HepG2 (cell line): Measurements from ENCODE around the gene COL27A1. TPM values are rescaled to one million over a fixed set of nuclear protein-coding genes. Genes with fewer than 3 reads are reported as not detected.
A peak's percentile ranks its signal among the peaks of the same experiment; 100 is the strongest.

ENCODE experiments used
- AFF4 ChIP-seq: sonication (generic); formaldehyde crosslinking; IDR thresholded peaks from 2 replicates; pipeline ENCODE4 v1.4.0; 2020; ENCODE audit warnings: missing genetic modification reagents
- ATF4 ChIP-seq, 2 experiments: fragments of 450-650 bp in 1 of 2; sonication (generic) in 1 of 2; formaldehyde crosslinking; IDR thresholded peaks; 2 replicates each; pipeline versions ENCODE4 v1.5.0 to v1.8.0; 2020 to 2022; ENCODE audit warnings: mild to moderate bottlenecking in 1 of 2, missing genetic modification reagents in 1 of 2
- CREB1 ChIP-seq, 2 experiments: fragments of 450-650 bp in 1 of 2; IDR thresholded peaks; 2 replicates each; pipeline ENCODE4 v1.6.1; 2016 to 2017; ENCODE audit warnings: control low read depth in 1 of 2, mild to moderate bottlenecking in 1 of 2, missing compliant biosample characterization in 1 of 2, missing genetic modification characterization in 1 of 2
- FOSL1 ChIP-seq: sonication (generic); formaldehyde crosslinking; IDR thresholded peaks from 2 replicates; pipeline ENCODE4 v1.9.0; 2021; ENCODE audit warnings: missing genetic modification reagents, borderline replicate concordance
- FOXA3 ChIP-seq: IDR thresholded peaks from 2 replicates; pipeline ENCODE4 v1.6.1; 2016; ENCODE audit warnings: missing genetic modification reagents, missing compliant biosample characterization
- HNRNPH1 ChIP-seq: fragments of 200-400 bp; formaldehyde crosslinking; optimal IDR thresholded peaks from 2 replicates; pipeline ENCODE3; 2017; ENCODE audit warnings: mild to moderate bottlenecking, low read depth, low read length
- NFKB2 ChIP-seq: sonication (generic); formaldehyde crosslinking; IDR thresholded peaks from 2 replicates; pipeline ENCODE4 v1.4.0; 2020; ENCODE audit warnings: missing genetic modification reagents, borderline replicate concordance
- POLR2G ChIP-seq: fragments of 200-400 bp; formaldehyde crosslinking; IDR thresholded peaks from 2 replicates; pipeline ENCODE4 v1.6.1; 2018; ENCODE audit warnings: mild to moderate bottlenecking, low read depth, low read length, moderate library complexity
- TAF15 ChIP-seq: fragments of 200-400 bp; formaldehyde crosslinking; IDR thresholded peaks from one replicate; pipeline ENCODE4 v1.6.1; 2018; ENCODE audit warnings: mild to moderate bottlenecking, low read depth, low read length; ENCODE audit not compliant: poor library complexity, severe bottlenecking
- TRIM22 ChIP-seq: fragments of 450-650 bp; IDR thresholded peaks from 2 replicates; pipeline ENCODE4 v1.6.1; 2017
- ZBTB1 ChIP-seq: sonication (generic); formaldehyde crosslinking; IDR thresholded peaks from 2 replicates; pipeline ENCODE4 v1.4.0; 2020; ENCODE audit warnings: missing genetic modification reagents, borderline replicate concordance
- ZFP82 ChIP-seq: sonication (generic); formaldehyde crosslinking; IDR thresholded peaks from 2 replicates; pipeline ENCODE4 v1.5.1; 2020; ENCODE audit warnings: mild to moderate bottlenecking, missing genetic modification reagents, borderline replicate concordance
- ZFP90 ChIP-seq: sonication (generic); formaldehyde crosslinking; IDR thresholded peaks from 2 replicates; pipeline ENCODE4 v1.8.0; 2022; ENCODE audit warnings: missing genetic modification reagents, mild to moderate bottlenecking, inconsistent platforms, borderline replicate concordance
- ZNF317 ChIP-seq: sonication (generic); formaldehyde crosslinking; IDR thresholded peaks from 2 replicates; pipeline ENCODE4 v1.5.0; 2020; ENCODE audit warnings: mild to moderate bottlenecking, missing genetic modification reagents
- ZNF589 ChIP-seq: sonication (generic); formaldehyde crosslinking; conservative IDR thresholded peaks from 2 replicates; pipeline ENCODE4 v1.8.0; 2022; ENCODE audit warnings: mild to moderate bottlenecking, moderate library complexity, missing genetic modification reagents
- ZZZ3 ChIP-seq: sonication (generic); formaldehyde crosslinking; IDR thresholded peaks from 2 replicates; pipeline ENCODE4 v1.4.0; 2020; ENCODE audit warnings: missing genetic modification reagents, mild to moderate bottlenecking, borderline replicate concordance
- polyA plus RNA-seq, 8 experiments: library from polyadenylated mRNA; depleted of rRNA in 3 of 8; stranded (reverse) in 7 of 8; unstranded in 1 of 8; fragments of >200 nt; fragmentation: Illumina TruSeq in 4 of 8; extraction: Trizol in 4 of 8; gene quantifications; 2 replicates each; pipeline versions ENCODE4 v1.2.1 to v1.2.3, GENCODE V29; 2011 to 2016; ENCODE audit warnings: low read depth in 4 of 8, missing spikeins in 1 of 8, mixed read lengths in 1 of 8; ENCODE audit not compliant: insufficient read depth in 1 of 8
- total RNA-seq, 5 experiments: library from RNA; depleted of rRNA; stranded (reverse); fragments of >200 nt; fragmentation: Illumina TruSeq; extraction: Trizol; gene quantifications; 2 replicates each; pipeline ENCODE4 v1.2.3, GENCODE V29; 2016; ENCODE audit warnings: low read depth in 1 of 5
- TF ChIP-seq, protein P1 (sequence below): sonication (generic); formaldehyde crosslinking; IDR thresholded peaks from 2 replicates; pipeline ENCODE4 v1.8.1; 2023; ENCODE audit warnings: mild to moderate bottlenecking, inconsistent platforms, moderate library complexity, missing genetic modification reagents, borderline replicate concordance
- TF ChIP-seq, protein P2 (sequence below): sonication (generic); formaldehyde crosslinking; IDR thresholded peaks from 2 replicates; pipeline ENCODE4 v1.8.1; 2023; ENCODE audit warnings: mild to moderate bottlenecking, missing genetic modification reagents

Gene COL27A1
- total and polyA plus RNA-seq, 2 of the 13 experiments (the other 11 are each of a cell fraction or from before 2014, with no cell fraction given): 71.3 to 89.1 TPM

DNA sequence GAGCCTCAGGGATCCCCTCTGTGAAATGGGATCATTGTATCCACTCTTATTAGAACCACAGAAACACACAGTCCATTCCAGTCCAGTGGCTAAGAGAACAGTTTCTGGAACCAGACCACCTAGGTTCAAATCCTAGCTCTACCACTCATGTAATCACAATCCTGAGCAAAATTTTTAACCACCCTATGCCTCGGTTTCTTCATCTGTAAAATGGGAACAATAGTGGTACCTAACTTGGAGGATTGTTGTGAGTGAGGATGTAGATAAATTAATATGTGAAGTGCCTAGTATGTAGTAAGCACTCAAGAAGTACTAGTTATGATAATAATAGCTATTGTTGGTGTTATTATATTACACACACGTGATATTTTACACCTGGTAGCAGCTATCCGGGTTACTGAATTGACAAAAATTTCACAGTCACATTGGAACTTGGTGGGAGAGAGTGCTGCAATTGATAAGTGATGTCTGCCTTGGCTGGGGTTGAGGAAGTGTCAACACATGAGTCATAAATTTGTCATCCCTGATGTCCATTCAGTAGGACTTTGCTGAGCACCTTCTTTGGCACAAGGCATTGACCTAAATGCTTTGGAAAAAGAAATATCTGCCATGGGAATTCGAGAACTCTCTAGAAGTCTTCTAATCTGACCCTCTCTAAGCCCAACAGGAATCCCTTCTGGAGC lies 68.4 kb downstream of the COL27A1 start (continued):
- TF ChIP-seq AFF4 (CRISPR knock-in tag) (no peak), ATF4 (CRISPR knock-in tag; IDR thresholded peaks at IDR 0.05) (no peak), FOXA3 (CRISPR knock-in tag) (no peak), POLR2G (0 out of 2 replicates have a peak, but pooled peaks have one; percentile 22), TAF15 (no peak), ZFP82 (CRISPR knock-in tag) (no peak), ZFP90 (CRISPR knock-in tag) (no peak), ZBTB1 (no peak), HNRNPH1 (no peak), NFKB2 (CRISPR knock-in tag) (no peak), ZNF317 (no peak), ZNF589 (no peak), ZZZ3 (CRISPR knock-in tag) (no peak), CREB1 (IDR thresholded peaks at IDR 0.05) (peak; percentile 50; the same call in 1 of the 2 replicates), CREB1 (CRISPR knock-in tag; IDR thresholded peaks at IDR 0.05) (no peak), TRIM22 (no peak), FOSL1 (CRISPR knock-in tag) (peak; percentile 60; the same call in 1 of the 2 replicates)
- TF ChIP-seq, protein P1, sequence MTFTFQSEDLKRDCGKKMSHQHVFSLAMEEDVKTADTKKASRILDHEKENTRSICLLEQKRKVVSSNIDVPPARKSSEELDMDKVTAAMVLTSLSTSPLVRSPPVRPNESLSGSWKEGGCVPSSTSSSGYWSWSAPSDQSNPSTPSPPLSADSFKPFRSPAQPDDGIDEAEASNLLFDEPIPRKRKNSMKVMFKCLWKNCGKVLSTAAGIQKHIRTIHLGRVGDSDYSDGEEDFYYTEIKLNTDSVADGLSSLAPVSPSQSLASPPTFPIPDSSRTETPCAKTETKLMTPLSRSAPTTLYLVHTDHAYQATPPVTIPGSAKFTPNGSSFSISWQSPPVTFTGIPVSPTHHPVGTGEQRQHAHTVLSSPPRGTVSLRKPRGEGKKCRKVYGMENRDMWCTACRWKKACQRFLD: no peak
- TF ChIP-seq, protein P2, sequence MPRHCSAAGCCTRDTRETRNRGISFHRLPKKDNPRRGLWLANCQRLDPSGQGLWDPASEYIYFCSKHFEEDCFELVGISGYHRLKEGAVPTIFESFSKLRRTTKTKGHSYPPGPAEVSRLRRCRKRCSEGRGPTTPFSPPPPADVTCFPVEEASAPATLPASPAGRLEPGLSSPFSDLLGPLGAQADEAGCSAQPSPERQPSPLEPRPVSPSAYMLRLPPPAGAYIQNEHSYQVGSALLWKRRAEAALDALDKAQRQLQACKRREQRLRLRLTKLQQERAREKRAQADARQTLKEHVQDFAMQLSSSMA: no peak
